ENCODE measurements around the gene ACAA1. TPM values are rescaled to one million over a fixed set of nuclear protein-coding genes. Genes with fewer than 3 reads are reported as not detected.

The ACAA1 gene
- total and polyA plus RNA-seq, 10 donors, result 68.4 to 120 (median 82.5) TPM

- TF ChIP-seq POLR2A (IDR thresholded peaks at IDR 0.05), result no peak
- TF ChIP-seq CTCF (IDR thresholded peaks at IDR 0.05 in 8 of 11, conservative IDR thresholded peaks at IDR 0.05 in 3 of 11), result peak in 1 of 11 experiments; percentile 25
- TF ChIP-seq POLR2AphosphoS5 (IDR thresholded peaks at IDR 0.05), result no peak
- 40 to 61% (median 49%) methylated on average over 6 to 11 of the region's 11 CpGs for WGBS, 5 donors
- Histone ChIP-seq H3K4me3 (no peak overlapping the region), H3K36me3 (no peaks in the 10 kb centered on the region), H3K27me3 (replicated peaks in 1 of 7) (no peaks in the 10 kb centered on the region), H3K9me3 (peaks cover 0 to 24% (median 14%) of the 10 kb centered on the region in 8 donors), H3K4me1 (peaks cover 0 to 27% (median 5%) of the 10 kb centered on the region in 6 donors), H3K27ac (peak overlapping the region in 4 of 8 donors; percentile 33 to 72 (median 42))
- peak; percentile 62 for DNase-seq
- intact Hi-C loops (cut with DNase I; ENCODE audit: low total_unique reads), result no loop called here
Observed at GRCh38 chr3:38108649-38109579, 28.0 kb downstream of the ACAA1 start.

- WGBS, 5 donors, result 76 to 97% (median 88%) methylated on average over 6 to 7 of the region's 7 CpGs
- no peak overlapping the region for H3K4me3 ChIP-seq
- H3K27me3 ChIP-seq (replicated peaks in 1 of 7), result no peaks in the 10 kb centered on the region
- peak overlapping the region in 5 of 8 donors; percentile 1 to 72 (median 33) for H3K27ac ChIP-seq
- no peak for DNase-seq
- peaks cover 0 to 24% (median 14%) of the 10 kb centered on the region in 8 donors for H3K9me3 ChIP-seq
- intact Hi-C loops (cut with DNase I; ENCODE audit: low total_unique reads), result no loop called here
- H3K36me3 ChIP-seq, result no peaks in the 10 kb centered on the region
- TF ChIP-seq POLR2AphosphoS5 (IDR thresholded peaks at IDR 0.05), result no peak
- TF ChIP-seq CTCF (IDR thresholded peaks at IDR 0.05 in 8 of 11, conservative IDR thresholded peaks at IDR 0.05 in 3 of 11), result no peak
- no peak for TF ChIP-seq POLR2A (IDR thresholded peaks at IDR 0.05)
- H3K4me1 ChIP-seq, result peaks cover 0 to 28% (median 5%) of the 10 kb centered on the region in 6 donors
Observed at GRCh38 chr3:38107911-38108648, 28.8 kb downstream of the ACAA1 start.

DNA sequence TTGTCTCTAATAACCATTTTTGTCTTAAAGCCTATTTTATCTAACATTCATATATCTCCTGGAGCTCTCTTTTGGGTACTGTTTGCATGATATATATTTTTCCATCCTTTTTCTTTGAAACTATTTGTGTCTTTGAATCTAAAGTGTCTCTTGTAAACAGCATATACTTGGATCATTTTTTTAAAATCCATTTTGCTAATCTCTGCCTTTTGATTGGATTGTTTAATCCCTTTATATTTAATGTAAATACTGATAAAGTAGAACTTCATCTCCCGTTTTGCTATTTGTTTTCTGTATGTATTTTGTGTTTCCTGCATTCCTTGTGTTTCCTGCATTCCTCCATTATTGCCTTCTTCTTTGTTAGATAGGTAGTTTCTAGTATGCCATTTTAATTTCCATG lies 31.4 kb downstream of the ACAA1 start:
- no peaks in the 10 kb centered on the region for H3K36me3 ChIP-seq
- intact Hi-C loops (cut with DNase I; ENCODE audit: low total_unique reads), result no loop called here
- H3K4me3 ChIP-seq, result no peak overlapping the region
- H3K9me3 ChIP-seq, result peaks cover 0 to 24% (median 14%) of the 10 kb centered on the region in 8 donors
- no peak overlapping the region for H3K27ac ChIP-seq
- H3K4me1 ChIP-seq, result peaks cover 0 to 44% (median 9%) of the 10 kb centered on the region in 6 donors
- 63 to 87% (median 75%) methylated on average over 1 of the region's 1 CpG for WGBS, 5 donors
- no peaks in the 10 kb centered on the region for H3K27me3 ChIP-seq (replicated peaks in 1 of 7)
- TF ChIP-seq CTCF (IDR thresholded peaks at IDR 0.05 in 8 of 11, conservative IDR thresholded peaks at IDR 0.05 in 3 of 11), result no peak
- TF ChIP-seq POLR2A (IDR thresholded peaks at IDR 0.05), result no peak
- TF ChIP-seq POLR2AphosphoS5 (IDR thresholded peaks at IDR 0.05), result no peak
- no peak for DNase-seq
